NB4 (cell line): ENCODE results near the gene WIZ.
A peak's percentile ranks its signal among the peaks of the same experiment; 100 is the strongest.

Experiments
- DNase-seq: peaks from one replicate; pipeline ENCODE4 v3.0.0; 2010; ENCODE audit warnings: low read depth
- H3K4me3 ChIP-seq: one replicate; pipeline ENCODE4 v1.5.1; 2011; ENCODE audit warnings: mild to moderate bottlenecking, low read depth, low read length, moderate library complexity
- MYC ChIP-seq: IDR thresholded peaks from 2 replicates; pipeline ENCODE4 v1.6.1; 2011; ENCODE audit warnings: low read depth, low read length
- POLR2A ChIP-seq: IDR thresholded peaks from 2 replicates; pipeline ENCODE4 v1.6.1; 2011; ENCODE audit warnings: mild to moderate bottlenecking; ENCODE audit not compliant: insufficient read length; ENCODE audit errors: extremely low read depth
- TF ChIP-seq, protein P1 (sequence below): IDR thresholded peaks from one replicate; pipeline ENCODE4 v1.5.1; 2012; ENCODE audit warnings: low read depth, low read length
- TF ChIP-seq, protein P2 (sequence below): IDR thresholded peaks from 2 replicates; pipeline ENCODE4 v1.6.1; 2011; ENCODE audit warnings: low read depth, low read length

WIZ gene

DNA sequence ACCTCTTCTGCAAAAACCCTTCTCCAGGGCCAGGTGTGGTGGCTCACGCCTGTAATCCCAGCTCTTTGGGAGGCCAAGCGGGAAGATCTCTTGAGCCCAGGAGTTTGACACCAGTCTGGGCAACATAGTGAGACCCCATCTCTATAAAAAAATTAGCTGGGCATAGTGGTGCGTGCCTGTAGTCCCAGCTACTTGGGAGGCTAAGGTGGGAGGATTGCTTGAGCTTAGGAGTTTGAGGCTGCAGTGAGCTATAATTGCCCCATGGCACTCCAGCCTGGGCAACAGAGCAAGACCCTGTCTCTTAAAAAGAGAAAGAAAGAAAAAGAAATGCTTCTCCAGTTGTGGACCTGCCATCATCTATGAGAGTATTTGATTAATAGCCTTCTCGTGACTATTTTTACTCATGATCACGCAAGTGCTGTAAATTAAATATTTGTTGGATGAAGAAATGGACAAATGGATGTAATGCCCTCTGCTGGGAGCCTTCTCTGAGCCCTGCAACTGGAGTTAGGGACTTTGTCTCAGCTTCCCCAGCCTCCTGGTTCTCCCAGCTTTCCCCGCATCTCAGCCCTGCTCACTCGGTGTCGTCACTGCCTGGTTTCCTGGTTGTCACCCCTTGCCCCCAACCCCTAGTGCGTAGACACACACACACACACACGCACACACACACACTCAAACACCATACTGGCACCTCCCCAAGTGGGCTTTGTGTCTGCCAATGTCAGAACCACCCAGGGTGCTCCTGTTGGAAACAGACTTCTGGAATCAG lies 12.2 kb downstream of the WIZ start:
- no peak overlapping the region for H3K4me3 ChIP-seq
- TF ChIP-seq, protein P1, sequence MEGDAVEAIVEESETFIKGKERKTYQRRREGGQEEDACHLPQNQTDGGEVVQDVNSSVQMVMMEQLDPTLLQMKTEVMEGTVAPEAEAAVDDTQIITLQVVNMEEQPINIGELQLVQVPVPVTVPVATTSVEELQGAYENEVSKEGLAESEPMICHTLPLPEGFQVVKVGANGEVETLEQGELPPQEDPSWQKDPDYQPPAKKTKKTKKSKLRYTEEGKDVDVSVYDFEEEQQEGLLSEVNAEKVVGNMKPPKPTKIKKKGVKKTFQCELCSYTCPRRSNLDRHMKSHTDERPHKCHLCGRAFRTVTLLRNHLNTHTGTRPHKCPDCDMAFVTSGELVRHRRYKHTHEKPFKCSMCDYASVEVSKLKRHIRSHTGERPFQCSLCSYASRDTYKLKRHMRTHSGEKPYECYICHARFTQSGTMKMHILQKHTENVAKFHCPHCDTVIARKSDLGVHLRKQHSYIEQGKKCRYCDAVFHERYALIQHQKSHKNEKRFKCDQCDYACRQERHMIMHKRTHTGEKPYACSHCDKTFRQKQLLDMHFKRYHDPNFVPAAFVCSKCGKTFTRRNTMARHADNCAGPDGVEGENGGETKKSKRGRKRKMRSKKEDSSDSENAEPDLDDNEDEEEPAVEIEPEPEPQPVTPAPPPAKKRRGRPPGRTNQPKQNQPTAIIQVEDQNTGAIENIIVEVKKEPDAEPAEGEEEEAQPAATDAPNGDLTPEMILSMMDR, result no peak
- TF ChIP-seq, protein P2, sequence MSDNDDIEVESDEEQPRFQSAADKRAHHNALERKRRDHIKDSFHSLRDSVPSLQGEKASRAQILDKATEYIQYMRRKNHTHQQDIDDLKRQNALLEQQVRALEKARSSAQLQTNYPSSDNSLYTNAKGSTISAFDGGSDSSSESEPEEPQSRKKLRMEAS, result no peak
- TF ChIP-seq POLR2A (no peak), MYC (no peak)
- DNase-seq, result no peak

DNA sequence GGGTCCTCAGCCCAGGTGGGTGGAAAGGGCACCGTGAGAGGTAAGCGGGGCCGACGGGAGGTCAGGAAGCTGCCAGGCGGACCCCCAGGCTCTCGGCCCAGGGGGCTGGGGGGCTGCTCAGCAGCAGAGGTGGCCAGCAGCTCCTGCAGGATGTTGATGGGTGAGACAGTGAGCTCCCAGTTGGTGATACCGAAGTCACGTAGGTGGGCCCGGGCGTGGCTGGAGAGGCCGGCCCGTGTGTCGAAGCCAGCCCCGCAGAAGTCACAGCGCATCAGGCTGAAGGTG lies 13.0 kb downstream of the WIZ start:
- TF ChIP-seq, protein P1, result no peak
- TF ChIP-seq MYC (no peak), POLR2A (no peak)
- TF ChIP-seq, protein P2, result no peak
- no peak overlapping the region for H3K4me3 ChIP-seq
- DNase-seq, result no peak

DNA sequence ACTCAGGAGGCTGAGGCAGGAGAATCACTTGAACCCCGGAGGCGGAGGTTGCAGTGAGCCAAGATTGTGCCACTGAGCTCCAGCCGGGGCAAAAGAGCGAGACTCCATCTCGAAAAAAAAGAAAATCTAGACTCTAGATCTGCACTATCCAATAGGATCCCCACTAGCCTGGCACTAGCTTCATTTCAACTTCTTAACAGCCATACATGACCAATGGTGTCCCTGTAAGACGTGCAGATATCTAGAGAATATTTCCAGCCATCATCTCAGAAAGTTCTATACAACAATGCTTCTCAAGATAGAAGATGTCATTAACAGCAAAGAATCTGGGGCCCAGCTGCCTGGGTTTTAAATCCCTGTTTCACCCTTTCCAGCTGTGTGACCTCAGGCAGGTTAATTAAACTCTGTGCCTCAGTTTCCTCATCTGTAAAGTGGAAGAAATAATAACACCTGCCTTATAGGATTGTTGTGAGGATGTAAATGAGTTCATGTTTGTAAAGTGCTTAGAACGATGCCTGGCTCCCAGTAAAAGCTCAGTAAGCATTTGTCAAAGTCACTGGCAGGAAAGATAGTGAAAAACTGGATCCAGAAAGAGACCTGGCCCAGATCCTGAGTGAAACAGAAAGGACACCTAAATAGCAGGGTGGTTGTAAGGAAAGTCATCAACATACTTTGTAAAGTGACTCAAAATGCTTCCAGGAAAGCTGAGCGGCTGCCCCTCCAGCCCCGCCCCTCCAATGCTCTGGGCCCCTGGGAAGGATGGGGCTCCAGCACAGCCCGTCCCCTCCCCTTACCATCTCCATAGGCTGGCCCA lies 13.5 kb downstream of the WIZ start:
- DNase-seq, result no peak
- TF ChIP-seq, protein P2, result no peak
- TF ChIP-seq, protein P1, result no peak
- TF ChIP-seq POLR2A (no peak), MYC (no peak)
- H3K4me3 ChIP-seq, result no peak overlapping the region

DNA sequence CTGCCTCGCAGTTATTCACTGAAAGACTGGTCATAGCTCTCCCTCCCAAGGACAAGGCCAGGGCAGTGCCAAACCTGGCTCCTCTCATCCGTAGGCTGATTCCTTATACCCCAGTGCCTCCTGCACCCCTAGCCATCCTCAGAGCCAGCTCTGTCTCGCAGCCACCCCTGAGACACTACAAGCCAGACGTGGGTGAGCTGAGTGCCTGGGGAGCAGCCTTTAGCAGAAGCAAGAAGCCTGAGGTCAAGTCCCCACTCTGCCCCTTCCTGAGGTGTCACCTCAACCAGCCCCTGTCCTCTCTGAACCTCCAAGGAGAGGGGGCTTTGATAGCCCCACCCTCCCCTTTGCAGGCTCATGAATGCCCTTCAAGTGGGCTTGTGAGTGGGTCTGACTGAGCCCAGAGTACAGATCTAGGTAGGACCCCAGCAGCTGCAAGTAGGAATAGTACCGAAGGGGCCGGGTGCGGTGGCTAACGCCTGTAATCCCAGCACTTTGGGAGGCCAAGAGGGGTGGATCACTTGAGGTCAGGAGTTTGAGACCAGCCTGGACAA lies 16.2 kb downstream of the WIZ start:
- TF ChIP-seq MYC (no peak), POLR2A (no peak)
- TF ChIP-seq, protein P1, result no peak
- TF ChIP-seq, protein P2, result no peak
- no peak for DNase-seq
- H3K4me3 ChIP-seq, result peak overlapping the region; percentile 68

DNA sequence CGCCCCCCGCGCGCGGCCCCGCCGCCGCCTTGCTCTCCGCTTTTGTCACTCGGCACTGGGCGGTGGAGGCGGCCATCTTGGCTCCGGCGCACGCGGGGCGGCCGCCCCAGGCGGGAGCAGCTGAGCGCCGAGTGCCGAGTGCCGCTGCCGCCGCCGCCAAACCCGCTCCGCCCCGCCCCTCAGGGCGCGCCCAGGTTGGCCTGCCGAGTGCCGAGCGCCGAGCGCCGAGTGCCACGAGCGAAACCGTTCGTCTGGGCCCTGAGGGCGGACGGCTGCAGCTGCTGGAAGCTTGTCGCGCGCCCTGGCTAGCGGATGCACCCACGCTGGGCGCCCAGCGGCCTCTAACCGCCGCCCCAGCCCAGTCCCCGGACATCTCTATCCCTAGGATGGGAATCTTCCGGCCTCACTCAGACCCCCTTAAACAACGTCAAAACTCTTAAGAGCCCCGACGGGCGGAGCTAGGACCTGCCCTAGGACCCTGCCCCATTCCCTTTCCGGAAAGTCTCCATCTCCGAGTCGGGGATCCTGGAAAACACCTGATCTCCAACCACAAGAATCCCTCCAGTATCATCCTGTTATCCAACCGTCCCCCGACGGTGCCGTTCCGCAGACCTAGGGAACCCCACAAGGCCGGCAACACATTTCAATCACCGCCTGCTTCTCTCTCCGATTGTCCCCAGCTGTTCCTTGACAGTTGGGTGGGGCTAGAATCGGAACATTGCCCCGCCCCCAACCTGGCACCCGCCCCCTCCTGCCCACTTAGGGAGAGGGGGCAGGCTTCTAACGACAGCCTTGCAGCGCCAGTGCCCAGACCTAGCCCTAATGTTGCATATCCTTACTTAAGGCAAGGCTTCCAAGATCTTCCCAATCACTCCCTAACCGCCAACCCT lies 16.9 kb downstream of the WIZ start:
- peak; percentile 93 for DNase-seq

More for the DNA sequence above, 16.9 kb downstream of the WIZ start:
- peak overlapping the region; percentile 68 for H3K4me3 ChIP-seq
- TF ChIP-seq, protein P2, result peak; percentile 79
- TF ChIP-seq, protein P1, result no peak
- peak; percentile 51 for TF ChIP-seq POLR2A
- peak; percentile 89 for TF ChIP-seq MYC
